Activated CD8-positive, alpha-beta T cell treated with anti-CD3 and anti-CD28 coated beads for 36 hours (primary cell): ENCODE data around the gene CCDC137. TPM values are rescaled to one million over a fixed set of nuclear protein-coding genes. Genes with fewer than 3 reads are reported as not detected.
A peak's percentile ranks its signal among the peaks of the same experiment; 100 is the strongest.

Source experiments
- ATAC-seq: fragments of 200-7000 bp; cut with Tn5 transposase; one replicate; pipeline ENCODE4 v1.10.0; 2021; ENCODE audit warnings: mild to moderate bottlenecking, moderate library complexity
- CTCF ChIA-PET: fragments of 350-600 bp; sonication (Branson Sonifier 250); formaldehyde crosslinking; loops from one replicate; lab custom pipeline; 2021; ENCODE audit warnings: antibody characterized with exemption; lab: Charles Lee
- POLR2A ChIA-PET: fragments of 350-600 bp; sonication (Branson Sonifier 250); formaldehyde crosslinking; loops from one replicate; lab custom pipeline; 2021; ENCODE audit warnings: antibody characterized with exemption; lab: Charles Lee
- DNase-seq: peaks from one replicate; pipeline ENCODE4 v3.0.0-alpha.2; 2020
- H3K27ac Mint-ChIP-seq: one replicate; pipeline ENCODE4 v1.8.0; 2021; ENCODE audit warnings: mild to moderate bottlenecking, mixed read lengths
- H3K27me3 Mint-ChIP-seq: one replicate; pipeline ENCODE4 v1.8.0; 2021; ENCODE audit warnings: mixed read lengths
- H3K36me3 Mint-ChIP-seq: one replicate; pipeline ENCODE4 v1.8.0; 2021; ENCODE audit warnings: low read depth, mixed read lengths
- H3K4me1 Mint-ChIP-seq: one replicate; pipeline ENCODE4 v1.8.0; 2021; ENCODE audit warnings: low read depth, mixed read lengths
- H3K4me3 Mint-ChIP-seq: one replicate; pipeline ENCODE4 v1.8.0; 2021; ENCODE audit warnings: mild to moderate bottlenecking, moderate library complexity, mixed read lengths
- H3K9me3 Mint-ChIP-seq: one replicate; pipeline ENCODE4 v1.8.0; 2021; ENCODE audit warnings: mixed read lengths
- CTCF ChIP-seq: fragments of 200-600 bp; IDR thresholded peaks from one replicate; pipeline ENCODE4 v1.8.0; 2022; ENCODE audit warnings: antibody characterized with exemption, mild to moderate bottlenecking
- intact Hi-C: fragments of 100-400 bp; cut with micrococcal nuclease; formaldehyde crosslinking; loops from one replicate; pipeline ENCODE4 v1.10.0; 2022
- microRNA-seq: library from miRNA; unstranded; fragments of <30 nt; microRNA quantifications from one replicate; pipeline ENCODE4 v1.2.0, GENCODE V29; 2022; ENCODE audit warnings: borderline microRNAs expressed, borderline replicate concordance
- total RNA-seq, 2 experiments: library from RNA; stranded (reverse); gene quantifications; one replicate each; pipeline ENCODE4 v1.2.3, GENCODE V29; 2021

Gene CCDC137
- total RNA-seq, 2 experiments from 2014 or later: 34.1 to 37.2 TPM

GRCh38 chr17:81717766-81718089 is 51.2 kb downstream of the CCDC137 start:
- Mint-ChIP-seq H3K27ac (no peak overlapping the region), H3K36me3 (peaks cover 6% of the 10 kb centered on the region), H3K4me1 (peaks cover 10% of the 10 kb centered on the region), H3K9me3 (no peaks in the 10 kb centered on the region), H3K27me3 (no peaks in the 10 kb centered on the region), H3K4me3 (no peak overlapping the region)
- CTCF ChIA-PET: no interaction called here
- DNase-seq (no peak), ATAC-seq (no peak)
- no peak for TF ChIP-seq CTCF
- intact Hi-C loops: no loop called here
- POLR2A ChIA-PET: interaction anchor here (1.0 kb wide), 1 partner anchor 9 kb away, joined by 3 read pairs; no protein-coding TSS in a partner anchor

- TF ChIP-seq CTCF: no peak
- no peak overlapping the region for H3K4me3 Mint-ChIP-seq
- no peaks in the 10 kb centered on the region for H3K9me3 Mint-ChIP-seq
- H3K4me1 Mint-ChIP-seq: no peaks in the 10 kb centered on the region
- no peak for ATAC-seq
- peaks cover 4% of the 10 kb centered on the region for H3K36me3 Mint-ChIP-seq
- CTCF ChIA-PET: no interaction called here
- POLR2A ChIA-PET: interaction anchor here (0.5 to 1.0 kb wide), 2 partner anchors 11 to 17 kb away, joined by 3 read pairs; no protein-coding TSS in a partner anchor
- DNase-seq: no peak
- no peak overlapping the region for H3K27ac Mint-ChIP-seq
- intact Hi-C loops: no loop called here
- H3K27me3 Mint-ChIP-seq: peaks cover 7% of the 10 kb centered on the region
These were observed 53.1 kb downstream of the CCDC137 start for GRCh38 chr17:81719410-81720266.

GRCh38 chr17:81720267-81721071 is 53.9 kb downstream of the CCDC137 start:
- no peak for TF ChIP-seq CTCF
- no peaks in the 10 kb centered on the region for H3K9me3 Mint-ChIP-seq
- H3K36me3 Mint-ChIP-seq: peaks cover 4% of the 10 kb centered on the region
- peaks cover 7% of the 10 kb centered on the region for H3K27me3 Mint-ChIP-seq
- DNase-seq (no peak), ATAC-seq (no peak)
- CTCF ChIA-PET: no interaction called here
- no peaks in the 10 kb centered on the region for H3K4me1 Mint-ChIP-seq
- H3K4me3 Mint-ChIP-seq: no peak overlapping the region
- POLR2A ChIA-PET: interaction anchor here (0.5 to 1.7 kb wide), 5 partner anchors 8 to 30 kb away, joined by 3 to 7 read pairs (median 3); no protein-coding TSS in a partner anchor
- H3K27ac Mint-ChIP-seq: no peak overlapping the region
- intact Hi-C loops: no loop called here

GRCh38 chr17:81722184-81723120 is 55.9 kb downstream of the CCDC137 start:
- POLR2A ChIA-PET: interaction anchor here (1.0 to 1.7 kb wide), 6 partner anchors 9 to 125 kb away, joined by 3 to 8 read pairs (median 4); no protein-coding TSS in a partner anchor
- Mint-ChIP-seq H3K27me3 (peaks cover 13% of the 10 kb centered on the region), H3K4me1 (no peaks in the 10 kb centered on the region), H3K9me3 (no peaks in the 10 kb centered on the region), H3K27ac (no peak overlapping the region), H3K4me3 (no peak overlapping the region), H3K36me3 (peaks cover 4% of the 10 kb centered on the region)
- intact Hi-C loops: no loop called here
- CTCF ChIA-PET: interaction anchor here (1.5 kb wide), 1 partner anchor 13 kb away, joined by 4 read pairs; no protein-coding TSS in a partner anchor
- ATAC-seq: peak; percentile 17
- no peak for TF ChIP-seq CTCF
- no peak for DNase-seq

Small RNA genes within 50 kb of the gene (microRNA-seq; reads per million reads assigned to microRNA genes)
- 0.91 reads per million for gene MIR6786

Other genes with a start within 250 kb of the CCDC137 start
- gene ACTG1, start 153.9 kb upstream of the CCDC137 start, total RNA-seq: 1,000 to 10,000 TPM; 4,606 to 4,756 TPM
- gene FSCN2, start 138.4 kb upstream of the CCDC137 start, total RNA-seq: under 1 TPM in 1 of 2 experiments, not detected in 1; 0.32 TPM
- 10 to 100 TPM; 40.5 to 42.7 TPM for gene FAAP100, start 114.4 kb upstream of the CCDC137 start, total RNA-seq
- 10 to 100 TPM; 75.9 to 87.7 TPM for gene NPLOC4, start 29.6 kb upstream of the CCDC137 start, total RNA-seq
- gene TSPAN10, start 29.5 kb upstream of the CCDC137 start, total RNA-seq: under 1 TPM; 0.18 to 0.22 TPM
- 10 to 100 TPM in 1 of 2 experiments, 1 to 10 TPM in 1; 8.9 to 11.4 TPM for gene PDE6G, start 10.2 kb upstream of the CCDC137 start, total RNA-seq
- 10 to 100 TPM; 50.1 to 52.6 TPM for gene OXLD1, start 132 bp upstream of the CCDC137 start, total RNA-seq
- 10 to 100 TPM; 22.3 to 23.5 TPM for gene ARL16, start 17.1 kb downstream of the CCDC137 start, total RNA-seq
- 100 to 1,000 TPM in 1 of 2 experiments, 10 to 100 TPM in 1; 98.9 to 113 TPM for gene HGS, start 17.3 kb downstream of the CCDC137 start, total RNA-seq
- gene MRPL12, start 36.6 kb downstream of the CCDC137 start, total RNA-seq: 100 to 1,000 TPM; 149 to 152 TPM
- 10 to 100 TPM; 29.4 to 30.5 TPM for gene SLC25A10, start 45.5 kb downstream of the CCDC137 start, total RNA-seq
- not detected for gene GCGR, start 137.4 kb downstream of the CCDC137 start, total RNA-seq
- gene MCRIP1, start 166.6 kb downstream of the CCDC137 start, total RNA-seq: 10 to 100 TPM; 55.1 to 56.5 TPM
- gene PPP1R27, start 168.3 kb downstream of the CCDC137 start, total RNA-seq: not detected
- gene P4HB, start 193.8 kb downstream of the CCDC137 start, total RNA-seq: 100 to 1,000 TPM; 408 to 434 TPM
- gene ARHGDIA, start 204.6 kb downstream of the CCDC137 start, total RNA-seq: 100 to 1,000 TPM; 450 to 470 TPM
- 100 to 1,000 TPM; 241 TPM for gene ALYREF, start 224.8 kb downstream of the CCDC137 start, total RNA-seq
- 100 to 1,000 TPM; 122 to 130 TPM for gene ANAPC11, start 225.0 kb downstream of the CCDC137 start, total RNA-seq
- gene NPB, start 235.5 kb downstream of the CCDC137 start, total RNA-seq: under 1 TPM in 1 of 2 experiments, not detected in 1; 0.18 TPM
- gene PCYT2, start 244.7 kb downstream of the CCDC137 start, total RNA-seq: 10 to 100 TPM; 20.5 to 22.6 TPM